ENCODE measurements around the gene HACD1.

Gene HACD1

GRCh38 chr10:17586821-17587234 lies 30.3 kb downstream of the HACD1 start:
- no peak for DNase-seq (ENCODE audit: low read depth in 2 of 3, low spot score in 2 of 3)

- no peak for DNase-seq (ENCODE audit: low read depth in 2 of 3, low spot score in 2 of 3)
These were observed 32.2 kb downstream of the HACD1 start for GRCh38 chr10:17585016-17585415.

- no peak for DNase-seq (ENCODE audit: low read depth in 2 of 3, low spot score in 2 of 3)
These were observed 36.3 kb downstream of the HACD1 start for GRCh38 chr10:17580885-17581284.

- DNase-seq (ENCODE audit: low read depth in 2 of 3, low spot score in 2 of 3), result no peak
These were observed 38.6 kb downstream of the HACD1 start for GRCh38 chr10:17578603-17579002.

- no peak for DNase-seq (ENCODE audit: low read depth in 2 of 3, low spot score in 2 of 3)
These were observed 40.4 kb downstream of the HACD1 start for GRCh38 chr10:17576768-17577167.

GRCh38 chr10:17564911-17565310 lies 52.3 kb downstream of the HACD1 start:
- no peak for DNase-seq (ENCODE audit: low read depth in 2 of 3, low spot score in 2 of 3)

GRCh38 chr10:17563452-17563851 lies 53.7 kb downstream of the HACD1 start:
- DNase-seq (ENCODE audit: low read depth in 2 of 3, low spot score in 2 of 3), result no peak

- no peak for DNase-seq (ENCODE audit: low read depth in 2 of 3, low spot score in 2 of 3)
These were observed 54.6 kb downstream of the HACD1 start for GRCh38 chr10:17562614-17563013.

GRCh38 chr10:17561111-17561510 lies 56.1 kb downstream of the HACD1 start:
- no peak for DNase-seq (ENCODE audit: low read depth in 2 of 3, low spot score in 2 of 3)

GRCh38 chr10:17557459-17557858 lies 59.7 kb downstream of the HACD1 start:
- no peak for DNase-seq (ENCODE audit: low read depth in 2 of 3, low spot score in 2 of 3)

- DNase-seq (ENCODE audit: low read depth in 2 of 3, low spot score in 2 of 3), result no peak
These were observed 68.4 kb downstream of the HACD1 start for GRCh38 chr10:17548770-17549169.

GRCh38 chr10:17548162-17548561 lies 69.0 kb downstream of the HACD1 start:
- DNase-seq (ENCODE audit: low read depth in 2 of 3, low spot score in 2 of 3), result no peak

GRCh38 chr10:17547060-17547459 lies 70.1 kb downstream of the HACD1 start:
- no peak for DNase-seq (ENCODE audit: low read depth in 2 of 3, low spot score in 2 of 3)

- no peak for DNase-seq (ENCODE audit: low read depth in 2 of 3, low spot score in 2 of 3)
These were observed 72.7 kb downstream of the HACD1 start for GRCh38 chr10:17544465-17544864.

Measured in activated CD8-positive, alpha-beta memory T cell treated with anti-CD3 and anti-CD28 coated beads for 48 hours (primary cell).